Natural killer cell (primary cell): ENCODE data around the gene CHL1. TPM values are rescaled to one million over a fixed set of nuclear protein-coding genes. Genes with fewer than 3 reads are reported as not detected.

ENCODE experiments used
- ATAC-seq, 3 donors: fragments of 150-1000 bp in 2 of 3; fragments of 200-7000 bp in 1 of 3; cut with Tn5 transposase; 1 replicate in 1 of 3; 2 replicates in 2 of 3; pipeline ENCODE4 v1.10.0; 2021; ENCODE audit warnings: mild to moderate bottlenecking in 2 of 3, moderate library complexity in 2 of 3
- DNase-seq, 2 donors: peaks; one replicate each; pipeline versions ENCODE4 v3.0.0 to v3.0.0-alpha.2; 2013 to 2021; ENCODE audit warnings: mixed read lengths in 1 of 2
- H3K27ac ChIP-seq: one replicate; pipeline ENCODE4 v1.5.1; 2013; ENCODE audit warnings: mild to moderate bottlenecking, low read length
- H3K27me3 ChIP-seq: one replicate; pipeline ENCODE4 v1.6.1; 2013; ENCODE audit warnings: low read length; ENCODE audit not compliant: control insufficient read depth, insufficient read depth
- H3K36me3 ChIP-seq: one replicate; pipeline ENCODE4 v1.6.1; 2013; ENCODE audit warnings: low read length; ENCODE audit not compliant: control insufficient read depth, insufficient read depth
- H3K4me1 ChIP-seq: one replicate; pipeline ENCODE4 v1.6.1; 2013; ENCODE audit warnings: low read length; ENCODE audit not compliant: control insufficient read depth, insufficient read depth
- H3K4me3 ChIP-seq: one replicate; pipeline ENCODE4 v1.5.1; 2013; ENCODE audit warnings: low read length
- H3K9me3 ChIP-seq: one replicate; pipeline ENCODE4 v1.6.1; 2013; ENCODE audit warnings: low read length; ENCODE audit not compliant: control insufficient read depth, insufficient read depth
- H3K27ac Mint-ChIP-seq, 2 donors: one replicate each; pipeline ENCODE4 v1.8.0; 2022; ENCODE audit warnings: mild to moderate bottlenecking in 2 of 2, mixed read lengths in 2 of 2, moderate library complexity in 1 of 2
- H3K27me3 Mint-ChIP-seq, 2 donors: one replicate each; pipeline ENCODE4 v1.8.0; 2022; ENCODE audit warnings: low read depth in 2 of 2, mixed read lengths in 2 of 2
- H3K36me3 Mint-ChIP-seq: one replicate; pipeline ENCODE4 v1.8.0; 2022; ENCODE audit warnings: mixed read lengths
- H3K4me1 Mint-ChIP-seq, 2 donors: one replicate each; pipeline ENCODE4 v1.8.0; 2022; ENCODE audit warnings: mixed read lengths in 2 of 2
- H3K4me3 Mint-ChIP-seq: one replicate; pipeline ENCODE4 v1.8.0; 2022; ENCODE audit warnings: mild to moderate bottlenecking, moderate library complexity, mixed read lengths
- H3K9me3 Mint-ChIP-seq, 2 donors: one replicate each; pipeline ENCODE4 v1.8.0; 2022; ENCODE audit warnings: mixed read lengths in 2 of 2
- CTCF ChIP-seq: fragments of 200-600 bp; IDR thresholded peaks from one replicate; pipeline ENCODE4 v1.8.0; 2022; ENCODE audit warnings: antibody characterized with exemption
- WGBS: methylation state at CpG from one replicate; pipeline ENCODE4 v1.1.7; 2013; ENCODE audit warnings: missing lambda C conversion rate; ENCODE audit not compliant: insufficient coverage; 5-methylcytosine and 5-hydroxymethylcytosine counted together
- intact Hi-C: fragments of 100-400 bp; cut with micrococcal nuclease; formaldehyde crosslinking; loops from one replicate; pipeline ENCODE4 v1.14.2; 2022
- total RNA-seq, 4 donors: library from RNA; stranded (reverse); fragments of 120-200 nt in 1 of 4; gene quantifications; one replicate each; pipeline versions ENCODE4 v1.2.3 to v1.2.4, GENCODE V29; 2013 to 2022

CHL1 gene
- total RNA-seq, 3 donors from 2014 or later (not counting 1 experiment from before 2014, with no cell fraction given), result not detected

GRCh38 chr3:242602-243355 lies 46.2 kb downstream of the CHL1 start:
- Mint-ChIP-seq H3K9me3 (peaks cover 7 to 16% of the 10 kb centered on the region in 2 donors), H3K4me3 (no peak overlapping the region), H3K36me3 (no peaks in the 10 kb centered on the region), H3K27ac (no peak overlapping the region), H3K4me1 (no peaks in the 10 kb centered on the region), H3K27me3 (no peaks in the 10 kb centered on the region)
- no peak for ATAC-seq
- Histone ChIP-seq H3K27ac (no peak overlapping the region), H3K9me3 (no peaks in the 10 kb centered on the region), H3K36me3 (no peaks in the 10 kb centered on the region), H3K27me3 (no peaks in the 10 kb centered on the region), H3K4me3 (no peak overlapping the region), H3K4me1 (no peaks in the 10 kb centered on the region)
- no peak for DNase-seq
- intact Hi-C loops, result no loop called here
- TF ChIP-seq CTCF, result no peak
- 95% methylated on average over 3 of the region's 3 CpGs for WGBS

- Mint-ChIP-seq H3K4me1 (no peaks in the 10 kb centered on the region), H3K4me3 (no peak overlapping the region), H3K36me3 (no peaks in the 10 kb centered on the region), H3K27me3 (no peaks in the 10 kb centered on the region), H3K27ac (no peak overlapping the region), H3K9me3 (peaks cover 10 to 16% of the 10 kb centered on the region in 2 donors)
- WGBS, result 94% methylated on average over 3 of the region's 3 CpGs
- no peak overlapping the region for H3K27ac ChIP-seq
- H3K4me3 ChIP-seq, result no peak overlapping the region
- no peaks in the 10 kb centered on the region for H3K36me3 ChIP-seq
- no peak for TF ChIP-seq CTCF
- intact Hi-C loops, result no loop called here
- DNase-seq (no peak), ATAC-seq (no peak)
- no peaks in the 10 kb centered on the region for H3K9me3 ChIP-seq
- H3K27me3 ChIP-seq, result no peaks in the 10 kb centered on the region
- H3K4me1 ChIP-seq, result no peaks in the 10 kb centered on the region
Measured at GRCh38 chr3:243356-243725, 46.8 kb downstream of the CHL1 start.

- H3K4me3 ChIP-seq, result no peak overlapping the region
- H3K36me3 ChIP-seq, result no peaks in the 10 kb centered on the region
- Mint-ChIP-seq H3K4me1 (no peaks in the 10 kb centered on the region), H3K4me3 (no peak overlapping the region), H3K27ac (no peak overlapping the region), H3K27me3 (no peaks in the 10 kb centered on the region), H3K9me3 (peaks cover 10 to 16% of the 10 kb centered on the region in 2 donors), H3K36me3 (no peaks in the 10 kb centered on the region)
- DNase-seq (no peak), ATAC-seq (no peak)
- no peak overlapping the region for H3K27ac ChIP-seq
- 85% methylated on average over 8 of the region's 9 CpGs for WGBS
- TF ChIP-seq CTCF, result no peak
- H3K9me3 ChIP-seq, result no peaks in the 10 kb centered on the region
- H3K27me3 ChIP-seq, result no peaks in the 10 kb centered on the region
- intact Hi-C loops, result no loop called here
- no peaks in the 10 kb centered on the region for H3K4me1 ChIP-seq
Measured at GRCh38 chr3:244041-244440, 47.5 kb downstream of the CHL1 start.

- H3K36me3 ChIP-seq, result no peaks in the 10 kb centered on the region
- no peaks in the 10 kb centered on the region for H3K4me1 ChIP-seq
- peaks cover 3 to 4% of the 10 kb centered on the region in 2 donors for H3K9me3 Mint-ChIP-seq
Measured at GRCh38 chr3:247916-248315, 51.4 kb downstream of the CHL1 start.

More at GRCh38 chr3:247916-248315, 51.4 kb downstream of the CHL1 start:
- H3K4me3 Mint-ChIP-seq, result no peak overlapping the region
- H3K27ac Mint-ChIP-seq, result no peak overlapping the region
- no CpG with 5 or more reads among the region's 1 CpG for WGBS
- H3K9me3 ChIP-seq, result no peaks in the 10 kb centered on the region
- no peak overlapping the region for H3K4me3 ChIP-seq
- ATAC-seq (no peak), DNase-seq (no peak)
- intact Hi-C loops, result no loop called here
- no peaks in the 10 kb centered on the region for H3K27me3 Mint-ChIP-seq
- no peaks in the 10 kb centered on the region for H3K36me3 Mint-ChIP-seq
- no peak for TF ChIP-seq CTCF
- H3K4me1 Mint-ChIP-seq, result no peaks in the 10 kb centered on the region
- H3K27me3 ChIP-seq, result no peaks in the 10 kb centered on the region
- no peak overlapping the region for H3K27ac ChIP-seq
